ENCODE measurements around the gene IRX6. TPM values are rescaled to one million over a fixed set of nuclear protein-coding genes. Genes with fewer than 3 reads are reported as not detected.

Gene IRX6
- polyA plus RNA-seq, 1 donor (not counting 4 experiments of a cell fraction or from before 2014, with no cell fraction given) = not detected

DNA sequence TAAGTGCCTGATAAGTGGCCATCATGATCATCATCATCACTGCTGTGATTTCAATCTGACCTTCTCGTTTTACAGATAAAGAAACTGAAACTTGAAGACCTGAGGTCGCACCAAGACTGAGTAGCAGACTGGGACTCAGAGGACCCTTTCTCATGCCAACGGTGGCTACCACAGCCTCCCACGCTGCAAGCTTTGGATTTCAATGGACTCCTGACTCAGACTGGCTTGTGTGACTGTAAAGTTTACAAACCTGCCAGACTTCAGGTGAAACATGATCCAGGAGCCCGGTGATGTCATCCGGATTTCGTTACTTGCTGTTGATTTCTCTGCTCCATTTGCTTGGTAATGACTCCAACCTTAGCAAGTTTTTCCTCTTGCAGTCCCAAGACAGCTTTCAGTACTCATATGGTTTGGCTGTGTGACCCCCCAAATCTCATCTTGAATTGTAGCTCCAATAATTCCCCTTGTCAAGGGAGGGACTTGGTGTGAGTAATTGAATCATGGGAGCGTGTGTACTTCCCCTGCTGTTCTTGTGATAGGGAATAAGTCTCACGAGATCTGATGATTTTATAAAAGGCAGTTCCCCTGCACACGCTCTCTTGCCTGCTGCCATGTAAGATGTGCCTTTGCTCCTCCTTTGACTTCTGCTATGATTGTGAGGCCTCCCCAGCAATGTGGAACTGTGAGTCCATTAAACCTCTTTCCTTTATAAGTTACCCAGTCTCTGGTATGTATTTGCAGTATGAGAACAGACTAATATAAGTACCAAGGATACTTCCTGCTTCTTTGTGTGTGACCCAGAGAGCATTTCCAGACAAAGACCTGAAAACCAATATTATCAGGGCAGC lies 26.7 kb upstream of the IRX6 start:
- H3K4me1 ChIP-seq (ENCODE audit: control insufficient read depth, extremely low read depth, insufficient read depth, low read length) = no peaks in the 10 kb centered on the region
- no peak overlapping the region for H3K9ac ChIP-seq (ENCODE audit: control insufficient read depth, extremely low read depth, insufficient read depth, low read length)
- no peak overlapping the region for H3K4me3 ChIP-seq (ENCODE audit: control insufficient read depth in 2 of 3, extremely low read depth in 1 of 3, insufficient read depth in 2 of 3, low read depth in 1 of 3, low read length in 3 of 3)
- H3K9me1 ChIP-seq (ENCODE audit: control insufficient read depth, extremely low read depth, insufficient read depth, low read length) = no peaks in the 10 kb centered on the region
- H4K20me1 ChIP-seq (ENCODE audit: control insufficient read depth, extremely low read depth, insufficient read depth, low read length) = no peaks in the 10 kb centered on the region
- H3K9me3 ChIP-seq (ENCODE audit: control insufficient read depth, low read depth, low read length) = no peaks in the 10 kb centered on the region
- DNase-seq (ENCODE audit: low read depth, low spot score) = no peak
- TF ChIP-seq, protein P1, sequence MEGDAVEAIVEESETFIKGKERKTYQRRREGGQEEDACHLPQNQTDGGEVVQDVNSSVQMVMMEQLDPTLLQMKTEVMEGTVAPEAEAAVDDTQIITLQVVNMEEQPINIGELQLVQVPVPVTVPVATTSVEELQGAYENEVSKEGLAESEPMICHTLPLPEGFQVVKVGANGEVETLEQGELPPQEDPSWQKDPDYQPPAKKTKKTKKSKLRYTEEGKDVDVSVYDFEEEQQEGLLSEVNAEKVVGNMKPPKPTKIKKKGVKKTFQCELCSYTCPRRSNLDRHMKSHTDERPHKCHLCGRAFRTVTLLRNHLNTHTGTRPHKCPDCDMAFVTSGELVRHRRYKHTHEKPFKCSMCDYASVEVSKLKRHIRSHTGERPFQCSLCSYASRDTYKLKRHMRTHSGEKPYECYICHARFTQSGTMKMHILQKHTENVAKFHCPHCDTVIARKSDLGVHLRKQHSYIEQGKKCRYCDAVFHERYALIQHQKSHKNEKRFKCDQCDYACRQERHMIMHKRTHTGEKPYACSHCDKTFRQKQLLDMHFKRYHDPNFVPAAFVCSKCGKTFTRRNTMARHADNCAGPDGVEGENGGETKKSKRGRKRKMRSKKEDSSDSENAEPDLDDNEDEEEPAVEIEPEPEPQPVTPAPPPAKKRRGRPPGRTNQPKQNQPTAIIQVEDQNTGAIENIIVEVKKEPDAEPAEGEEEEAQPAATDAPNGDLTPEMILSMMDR (optimal IDR thresholded peaks at IDR 0.05 in 1 of 3, IDR thresholded peaks at IDR 0.05 in 1 of 3, conservative IDR thresholded peaks at IDR 0.05 in 1 of 3; ENCODE audit: extremely low read depth in 1 of 3, insufficient read depth in 2 of 3, low read length in 3 of 3) = no peak
- no peak for TF ChIP-seq EZH2 (IDR thresholded peaks at IDR 0.05; ENCODE audit: low read length)
- dilution Hi-C loops (cut with MboI; ENCODE audit: extremely low pct_ligation_motif_present, low sequenced_read_pairs) = no loop called here
- H2AFZ ChIP-seq (ENCODE audit: control insufficient read depth, low read length) = no peak overlapping the region
- no peak overlapping the region for H3K27ac ChIP-seq (ENCODE audit: control insufficient read depth, insufficient read depth, low read length)
- H3K36me3 ChIP-seq (ENCODE audit: control insufficient read depth in 2 of 2, extremely low read depth in 1 of 2, insufficient read depth in 2 of 2, low read length in 2 of 2) = no peaks in the 10 kb centered on the region
- H3K79me2 ChIP-seq (ENCODE audit: control insufficient read depth, insufficient read depth, low read length) = no peaks in the 10 kb centered on the region
- peaks cover 4% of the 10 kb centered on the region for H3K27me3 ChIP-seq (ENCODE audit: control insufficient read depth, extremely low read depth, insufficient read depth, low read length)
- no peak overlapping the region for H3K4me2 ChIP-seq (ENCODE audit: control insufficient read depth, extremely low read depth, insufficient read depth, low read depth, low read length)
- FAIRE-seq = no peak

DNA sequence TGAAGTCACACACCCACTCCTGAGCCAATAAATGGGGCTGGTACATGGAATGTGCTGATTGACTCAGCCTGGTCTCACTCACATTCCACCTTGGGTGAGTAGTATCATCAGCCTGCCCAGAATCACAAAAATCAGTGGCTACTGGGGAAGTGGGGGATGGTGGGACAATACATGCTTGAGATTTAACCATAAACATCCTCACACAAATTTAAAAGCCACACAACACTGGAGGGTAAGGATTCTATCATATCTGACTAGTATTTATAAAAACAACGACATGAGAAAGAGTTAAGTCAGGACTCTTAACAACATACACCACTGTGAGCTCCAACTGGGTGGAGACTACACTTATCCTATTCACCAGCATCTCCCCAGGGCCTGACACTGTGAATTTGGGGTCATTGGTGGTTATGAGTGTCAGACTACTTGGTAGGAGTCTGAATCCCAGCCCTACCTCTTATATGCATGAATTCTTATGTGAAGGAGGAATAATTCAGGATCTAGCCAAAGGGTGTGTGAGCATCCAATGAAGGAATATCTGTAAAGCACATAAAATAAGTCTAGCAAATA lies 26.0 kb upstream of the IRX6 start:
- dilution Hi-C loops (cut with MboI; ENCODE audit: extremely low pct_ligation_motif_present, low sequenced_read_pairs) = no loop called here
- no peaks in the 10 kb centered on the region for H3K79me2 ChIP-seq (ENCODE audit: control insufficient read depth, insufficient read depth, low read length)
- H3K9me1 ChIP-seq (ENCODE audit: control insufficient read depth, extremely low read depth, insufficient read depth, low read length) = no peaks in the 10 kb centered on the region
- no peak overlapping the region for H3K27ac ChIP-seq (ENCODE audit: control insufficient read depth, insufficient read depth, low read length)
- no peaks in the 10 kb centered on the region for H3K36me3 ChIP-seq (ENCODE audit: control insufficient read depth in 2 of 2, extremely low read depth in 1 of 2, insufficient read depth in 2 of 2, low read length in 2 of 2)
- TF ChIP-seq, protein P1 (optimal IDR thresholded peaks at IDR 0.05 in 1 of 3, IDR thresholded peaks at IDR 0.05 in 1 of 3, conservative IDR thresholded peaks at IDR 0.05 in 1 of 3; ENCODE audit: extremely low read depth in 1 of 3, insufficient read depth in 2 of 3, low read length in 3 of 3) = no peak
- no peak for TF ChIP-seq EZH2 (IDR thresholded peaks at IDR 0.05; ENCODE audit: low read length)
- peaks cover 9% of the 10 kb centered on the region for H3K27me3 ChIP-seq (ENCODE audit: control insufficient read depth, extremely low read depth, insufficient read depth, low read length)
- DNase-seq (ENCODE audit: low read depth, low spot score) (peak; percentile 23), FAIRE-seq (peak; percentile 20)
- no peaks in the 10 kb centered on the region for H3K4me1 ChIP-seq (ENCODE audit: control insufficient read depth, extremely low read depth, insufficient read depth, low read length)
- no peak overlapping the region for H2AFZ ChIP-seq (ENCODE audit: control insufficient read depth, low read length)
- H4K20me1 ChIP-seq (ENCODE audit: control insufficient read depth, extremely low read depth, insufficient read depth, low read length) = no peaks in the 10 kb centered on the region
- no peaks in the 10 kb centered on the region for H3K9me3 ChIP-seq (ENCODE audit: control insufficient read depth, low read depth, low read length)
- H3K4me3 ChIP-seq (ENCODE audit: control insufficient read depth in 2 of 3, extremely low read depth in 1 of 3, insufficient read depth in 2 of 3, low read depth in 1 of 3, low read length in 3 of 3) = no peak overlapping the region
- no peak overlapping the region for H3K9ac ChIP-seq (ENCODE audit: control insufficient read depth, extremely low read depth, insufficient read depth, low read length)
- no peak overlapping the region for H3K4me2 ChIP-seq (ENCODE audit: control insufficient read depth, extremely low read depth, insufficient read depth, low read depth, low read length)

Measured in keratinocyte (primary cell).